Tibial nerve (tissue), 3 donors: ENCODE measurements around the gene GLS.

ENCODE experiments used
- POLR2A ChIP-seq, 2 donors: fragments of 450-650 bp; IDR thresholded peaks; one replicate each; pipeline ENCODE4 v1.6.1; 2017; ENCODE audit warnings: antibody characterized with exemption in 2 of 2, mild to moderate bottlenecking in 2 of 2, moderate library complexity in 2 of 2
- TF ChIP-seq, protein P1 (sequence below), 5 experiments: fragments of 200-600 bp in 3 of 5; fragments of 450-650 bp in 2 of 5; sonication (generic) in 3 of 5; IDR thresholded peaks; one replicate each; pipeline ENCODE4 v1.5.1; 2016 to 2019; ENCODE audit warnings: antibody characterized with exemption in 5 of 5, mild to moderate bottlenecking in 3 of 5, moderate library complexity in 2 of 5

DNA sequence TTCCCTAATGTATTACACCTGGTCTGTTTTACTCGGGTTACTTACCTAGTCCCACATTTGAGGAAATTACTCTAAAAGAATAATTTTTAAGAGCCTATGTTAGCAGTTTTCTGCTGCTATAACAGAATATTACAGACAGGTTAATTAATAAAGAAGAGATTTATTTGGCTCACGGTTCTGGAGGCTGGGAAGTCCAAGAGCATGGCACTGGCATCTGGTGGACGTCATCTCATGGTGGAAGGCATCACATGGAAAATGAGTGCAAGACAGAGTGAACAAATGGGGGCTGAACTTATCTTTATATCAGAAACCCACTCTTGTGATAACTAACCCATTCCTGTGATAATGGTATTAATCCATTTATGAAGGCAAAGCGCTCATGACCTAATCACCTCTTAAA is 12.8 kb upstream of the GLS start:
- TF ChIP-seq, protein P1, sequence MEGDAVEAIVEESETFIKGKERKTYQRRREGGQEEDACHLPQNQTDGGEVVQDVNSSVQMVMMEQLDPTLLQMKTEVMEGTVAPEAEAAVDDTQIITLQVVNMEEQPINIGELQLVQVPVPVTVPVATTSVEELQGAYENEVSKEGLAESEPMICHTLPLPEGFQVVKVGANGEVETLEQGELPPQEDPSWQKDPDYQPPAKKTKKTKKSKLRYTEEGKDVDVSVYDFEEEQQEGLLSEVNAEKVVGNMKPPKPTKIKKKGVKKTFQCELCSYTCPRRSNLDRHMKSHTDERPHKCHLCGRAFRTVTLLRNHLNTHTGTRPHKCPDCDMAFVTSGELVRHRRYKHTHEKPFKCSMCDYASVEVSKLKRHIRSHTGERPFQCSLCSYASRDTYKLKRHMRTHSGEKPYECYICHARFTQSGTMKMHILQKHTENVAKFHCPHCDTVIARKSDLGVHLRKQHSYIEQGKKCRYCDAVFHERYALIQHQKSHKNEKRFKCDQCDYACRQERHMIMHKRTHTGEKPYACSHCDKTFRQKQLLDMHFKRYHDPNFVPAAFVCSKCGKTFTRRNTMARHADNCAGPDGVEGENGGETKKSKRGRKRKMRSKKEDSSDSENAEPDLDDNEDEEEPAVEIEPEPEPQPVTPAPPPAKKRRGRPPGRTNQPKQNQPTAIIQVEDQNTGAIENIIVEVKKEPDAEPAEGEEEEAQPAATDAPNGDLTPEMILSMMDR (IDR thresholded peaks at IDR 0.05) = no peak
- no peak for TF ChIP-seq POLR2A (IDR thresholded peaks at IDR 0.05)
